Middle frontal gyrus (tissue), 1 donor: ENCODE measurements around the gene SENP5.

Experiments
- DNase-seq: peaks from one replicate; pipeline ENCODE4 v3.0.0-alpha.2; 2015; ENCODE audit warnings: low spot score; ENCODE audit errors: extremely low spot score

Gene SENP5

GRCh38 chr3:196967412-196968232 lies 99.9 kb downstream of the SENP5 start:
- DNase-seq: no peak

GRCh38 chr3:196968233-196969133 lies 100.8 kb downstream of the SENP5 start, which contains the start of gene PIGZ:
TSS of gene PIGZ (minus strand) at chr3:196968833. CDS start at chr3:196952031, 16,802 bp downstream.
- DNase-seq: no peak

- no peak for DNase-seq
These were observed 101.5 kb downstream of the SENP5 start for GRCh38 chr3:196969134-196969659.

- DNase-seq: no peak
These were observed 102.2 kb downstream of the SENP5 start for GRCh38 chr3:196969660-196970546.

GRCh38 chr3:196970547-196971093 lies 102.9 kb downstream of the SENP5 start:
- DNase-seq: no peak

- no peak for DNase-seq
These were observed 103.5 kb downstream of the SENP5 start for GRCh38 chr3:196971094-196971698.

GRCh38 chr3:196974661-196975060 lies 106.9 kb downstream of the SENP5 start:
- no peak for DNase-seq

- DNase-seq: no peak
These were observed 107.6 kb downstream of the SENP5 start for GRCh38 chr3:196975349-196975748.

GRCh38 chr3:196976941-196977340 lies 109.2 kb downstream of the SENP5 start:
- DNase-seq: no peak

- DNase-seq: no peak
These were observed 111.8 kb downstream of the SENP5 start for GRCh38 chr3:196979545-196979944.

- DNase-seq: no peak
These were observed 113.9 kb downstream of the SENP5 start for GRCh38 chr3:196981657-196982056.

- DNase-seq: no peak
These were observed 115.5 kb downstream of the SENP5 start for GRCh38 chr3:196983186-196983585.
